Measurements from ENCODE around the gene CMIP.
A peak's percentile ranks its signal among the peaks of the same experiment; 100 is the strongest.
"Not testable (repeated sequence)": the region's sequence is repeated elsewhere in the genome, so short reads cannot be mapped to it uniquely, and the experiment has no call there.

Gene CMIP

GRCh38 chr16:81719993-81720392 lies 275.4 kb downstream of the CMIP start:
- DNase-seq (ENCODE audit: low read depth) = no peak

GRCh38 chr16:81720973-81721906 lies 276.6 kb downstream of the CMIP start:
- DNase-seq (ENCODE audit: low read depth) = no peak

- DNase-seq (ENCODE audit: low read depth) = no peak
Measured at GRCh38 chr16:81723098-81723723, 278.6 kb downstream of the CMIP start.

GRCh38 chr16:81728435-81728834 lies 283.8 kb downstream of the CMIP start:
- no peak for DNase-seq (ENCODE audit: low read depth)

GRCh38 chr16:81729451-81729850 lies 284.8 kb downstream of the CMIP start:
- DNase-seq (ENCODE audit: low read depth) = no peak

- no peak for DNase-seq (ENCODE audit: low read depth)
Measured at GRCh38 chr16:81730090-81731051, 285.8 kb downstream of the CMIP start.

GRCh38 chr16:81731649-81732048 lies 287.0 kb downstream of the CMIP start:
- no peak for DNase-seq (ENCODE audit: low read depth)

GRCh38 chr16:81732699-81733098 lies 288.1 kb downstream of the CMIP start:
- DNase-seq (ENCODE audit: low read depth) = no peak

- no peak for DNase-seq (ENCODE audit: low read depth)
Measured at GRCh38 chr16:81733295-81733694, 288.7 kb downstream of the CMIP start.

GRCh38 chr16:81734632-81735434 lies 290.2 kb downstream of the CMIP start:
- no peak for DNase-seq (ENCODE audit: low read depth)

GRCh38 chr16:81737885-81738536 lies 293.4 kb downstream of the CMIP start:
- peak; percentile 28 for DNase-seq (ENCODE audit: low read depth)

- DNase-seq (ENCODE audit: low read depth) = no peak
Measured at GRCh38 chr16:81738783-81739496, 294.3 kb downstream of the CMIP start.

- DNase-seq (ENCODE audit: low read depth) = no peak
Measured at GRCh38 chr16:81739503-81739902, 294.9 kb downstream of the CMIP start.

- DNase-seq (ENCODE audit: low read depth) = no peak
Measured at GRCh38 chr16:81740169-81740568, 295.6 kb downstream of the CMIP start.

GRCh38 chr16:81741430-81741770 lies 296.8 kb downstream of the CMIP start:
- not testable (repeated sequence) for DNase-seq (ENCODE audit: low read depth)

- DNase-seq (ENCODE audit: low read depth) = no peak
Measured at GRCh38 chr16:81744385-81744784, 299.8 kb downstream of the CMIP start.

GRCh38 chr16:81744911-81745310 lies 300.3 kb downstream of the CMIP start:
- DNase-seq (ENCODE audit: low read depth) = no peak

- no peak for DNase-seq (ENCODE audit: low read depth)
Measured at GRCh38 chr16:81745704-81746558, 301.3 kb downstream of the CMIP start.

- DNase-seq (ENCODE audit: low read depth) = no peak
Measured at GRCh38 chr16:81746566-81746965, 302.0 kb downstream of the CMIP start.

All from HS-5 (cell line).